NCI-H2227 treated with DMSO at 0.1 percent for 48 hours (cell line): ENCODE results near the gene SPEM1.

Experiments used
- DNase-seq: peaks from one replicate; lab custom pipeline; 2025; lab: John Stamatoyannopoulos, UW

SPEM1 gene

DNA sequence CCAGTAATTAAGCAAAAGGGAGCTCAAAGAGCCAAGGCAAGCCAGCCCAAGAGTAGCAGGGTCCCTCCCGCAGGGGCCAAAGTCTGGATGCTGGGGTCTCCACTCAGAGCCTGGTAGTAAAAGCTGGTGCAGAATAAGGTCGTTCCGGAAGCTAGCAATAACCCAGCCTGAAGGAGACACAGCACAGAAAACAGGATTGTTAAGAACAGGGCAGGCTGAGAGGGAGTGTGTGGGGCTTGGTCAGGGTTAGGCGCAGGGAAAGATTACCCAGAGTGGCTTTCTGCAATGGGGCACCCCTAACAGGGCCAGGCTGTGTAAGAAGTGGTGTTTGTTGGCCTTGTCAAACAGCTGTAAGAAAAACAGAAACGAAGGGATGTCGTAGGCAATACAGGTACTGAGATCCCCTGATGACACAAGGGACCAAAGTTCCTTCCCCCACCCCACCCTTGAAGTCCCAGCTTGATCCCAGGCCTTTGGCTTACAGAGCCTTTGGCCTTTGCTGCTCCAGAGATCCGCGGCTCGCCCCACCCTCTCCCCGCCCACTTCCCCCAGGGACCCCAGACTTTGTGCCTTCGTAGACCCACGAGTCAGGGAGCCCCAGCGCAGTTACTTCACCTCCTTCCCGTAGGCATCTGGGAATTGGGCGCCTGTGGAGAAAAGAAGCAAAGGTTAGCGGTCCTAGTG lies 16.9 kb upstream of the SPEM1 start:
- no peak for DNase-seq

DNA sequence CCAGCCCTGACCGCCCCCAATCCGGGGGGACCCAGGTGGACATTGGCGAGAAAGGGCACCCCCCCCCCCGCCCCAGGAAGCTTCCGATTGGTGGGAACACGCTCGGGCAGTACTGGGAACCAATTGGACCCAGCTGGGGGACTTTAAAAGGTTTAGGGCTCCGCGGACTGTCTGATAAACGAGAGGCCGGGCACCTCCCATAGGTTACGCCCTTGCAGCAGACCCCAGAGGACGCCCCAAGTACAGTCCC lies 16.5 kb upstream of the SPEM1 start:
- DNase-seq: no peak

DNA sequence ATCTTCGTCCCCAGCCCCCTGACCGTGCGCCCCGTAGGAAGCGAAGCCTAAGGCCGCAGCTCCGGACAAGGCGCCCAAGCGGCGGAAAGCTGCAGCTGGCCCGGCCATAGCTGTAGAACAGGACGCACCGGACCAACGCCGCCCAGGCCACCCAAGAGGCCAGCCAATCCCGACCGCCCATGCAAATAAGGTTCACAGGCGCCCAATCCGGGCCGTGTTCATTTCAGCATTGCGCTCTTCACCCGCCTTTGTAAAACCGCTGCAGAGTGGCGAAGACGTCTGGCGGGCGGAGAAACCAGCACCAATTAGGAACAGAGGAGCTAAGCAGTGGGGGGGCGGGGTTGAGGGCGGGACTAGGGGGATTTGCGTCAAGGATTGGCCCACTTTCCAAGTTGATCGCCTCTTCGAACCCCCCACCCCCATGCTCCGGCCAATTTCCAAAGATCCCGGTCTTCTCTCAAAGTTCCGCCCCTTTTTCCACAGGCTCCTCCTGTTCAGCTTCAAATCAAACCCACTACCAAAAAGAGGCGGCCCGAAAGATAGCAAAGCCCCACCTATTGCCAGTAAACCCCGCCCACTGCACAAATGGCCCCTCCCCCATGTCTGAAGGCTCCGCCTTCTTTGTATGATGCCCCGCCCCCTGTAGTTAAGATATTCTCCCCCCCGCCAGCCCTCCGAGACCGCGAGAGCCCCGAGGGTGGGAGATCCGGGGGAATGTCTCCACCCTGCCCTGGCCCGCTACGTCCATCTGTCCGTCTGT lies 16.0 kb upstream of the SPEM1 start, which contains the start of gene TMEM256:
TSS of gene TMEM256 (minus strand) at position 121 of the 760 bp plus-strand sequence. CDS start at position 108, 13 bp downstream.
- peak; percentile 95 for DNase-seq

DNA sequence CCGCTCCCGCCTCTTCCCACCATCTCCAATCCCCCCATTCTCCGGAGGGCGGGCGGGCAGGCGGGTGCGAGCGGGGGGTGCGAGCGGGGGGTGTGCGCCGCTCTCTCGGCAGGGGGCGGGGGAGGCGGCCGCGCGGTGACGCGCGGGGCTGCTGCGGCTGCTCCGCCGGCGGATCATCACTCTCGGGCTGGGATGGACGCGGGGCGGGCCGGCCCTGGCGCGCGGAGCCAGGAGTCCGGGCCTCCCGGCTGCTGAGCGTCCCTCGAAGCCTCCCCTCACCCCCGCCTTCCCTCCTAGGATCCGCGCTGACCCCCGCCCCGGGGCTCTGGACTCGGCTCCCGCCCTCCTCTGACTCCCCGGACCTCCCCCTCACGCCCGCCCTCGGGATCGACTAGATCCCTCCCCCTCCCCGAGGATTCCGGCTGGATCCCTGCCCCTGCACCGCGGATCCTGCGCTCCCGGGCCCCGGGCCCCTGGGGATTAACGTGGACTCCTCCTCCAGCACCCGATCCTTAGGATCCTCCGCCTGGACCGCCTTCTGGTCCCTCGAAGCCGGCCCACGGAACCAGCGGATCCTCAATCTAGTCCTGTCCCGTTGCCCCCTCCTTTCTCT lies 15.3 kb upstream of the SPEM1 start:
- no peak for DNase-seq

DNA sequence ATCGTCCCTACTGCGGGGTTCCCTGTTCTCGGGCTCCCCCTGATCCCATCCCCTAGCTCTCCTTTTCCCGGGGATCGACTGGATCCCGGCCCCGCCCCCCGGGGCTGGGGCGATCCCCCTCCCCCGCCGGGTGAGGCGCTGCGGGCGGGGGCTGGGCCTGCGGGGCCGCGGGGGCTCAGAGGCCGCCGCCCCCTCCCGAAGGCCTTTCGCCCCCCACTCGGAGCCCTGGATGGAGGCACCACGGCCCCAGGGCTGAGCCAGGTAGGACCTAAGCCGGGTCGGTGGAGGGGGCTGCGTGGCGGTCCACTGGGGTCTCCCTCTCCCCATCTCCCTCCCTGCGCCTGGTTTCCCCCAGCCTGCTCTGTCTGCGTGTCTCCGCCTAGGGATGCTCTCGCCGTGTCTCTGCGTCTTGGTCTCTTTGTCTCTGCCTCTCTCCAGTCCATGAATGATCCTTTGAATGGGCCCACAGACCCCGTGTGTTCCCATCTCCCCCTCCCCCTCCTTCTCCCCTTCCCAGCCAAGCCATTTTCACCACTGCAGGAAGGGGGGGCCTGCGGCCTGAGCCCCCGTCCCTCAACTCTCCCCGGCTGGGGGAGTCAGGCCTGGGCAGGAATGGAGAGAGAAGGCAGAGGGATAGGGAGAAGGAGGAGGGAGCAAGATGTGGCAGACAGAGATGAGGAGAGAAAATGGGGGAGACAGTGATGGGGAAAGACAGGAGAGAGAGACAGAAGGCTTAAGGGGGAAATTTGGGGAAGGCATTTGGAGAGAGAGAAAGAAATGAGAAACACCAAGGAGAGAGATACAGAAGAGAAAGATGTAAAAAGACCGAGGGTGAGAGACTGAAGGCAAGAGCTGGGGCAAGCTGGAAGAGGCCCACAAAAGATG lies 14.5 kb upstream of the SPEM1 start:
- peak; percentile 5 for DNase-seq

DNA sequence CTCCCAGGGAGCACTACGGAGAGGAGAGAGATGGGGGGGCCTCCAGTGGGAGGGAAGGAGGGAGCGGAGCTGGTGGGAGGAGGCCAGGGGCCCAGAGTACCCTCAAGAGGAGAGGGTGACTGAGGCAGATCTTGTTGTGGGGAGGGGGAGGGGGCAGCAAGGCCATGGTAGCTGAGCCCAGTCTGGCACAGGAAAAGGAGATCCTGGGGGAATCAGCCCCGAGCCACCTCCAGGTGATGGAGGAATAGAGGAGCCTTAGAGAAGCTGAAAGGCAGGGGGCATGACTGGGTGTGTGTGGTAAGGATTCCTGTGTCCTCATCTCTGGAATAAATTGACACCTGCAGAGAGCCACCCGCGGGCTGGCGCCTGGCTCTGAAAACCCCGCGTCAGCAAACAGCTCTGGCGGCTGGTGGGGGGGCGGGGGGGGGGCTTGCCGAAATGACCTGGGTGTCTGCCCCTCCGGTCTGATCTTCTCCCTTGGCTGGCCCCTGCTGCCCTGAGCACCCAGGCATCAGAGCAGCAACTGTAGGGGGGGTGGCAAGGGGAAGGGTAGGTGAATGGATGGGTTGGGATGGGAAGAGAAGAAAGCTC lies 13.8 kb upstream of the SPEM1 start:
- DNase-seq: no peak

DNA sequence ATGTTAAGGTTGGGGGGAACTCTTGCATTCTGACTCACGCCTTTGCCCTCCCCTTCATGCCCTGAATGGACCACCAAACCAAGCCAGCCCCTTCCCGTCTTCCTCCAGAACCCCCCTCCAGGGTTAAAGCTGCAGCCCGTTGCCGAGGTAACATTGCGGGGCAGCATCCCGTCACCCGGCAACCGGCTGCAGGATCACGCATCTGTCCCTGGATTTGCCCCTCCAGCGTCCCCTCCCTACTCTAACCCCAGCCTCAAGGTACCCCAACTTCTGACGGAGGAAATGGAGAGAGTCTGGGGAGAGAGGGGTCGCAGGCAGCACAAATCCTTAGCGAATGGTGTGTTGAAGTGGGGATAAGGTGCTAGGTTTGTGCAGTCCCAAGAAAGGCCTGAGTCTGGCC lies 13.0 kb upstream of the SPEM1 start:
- no peak for DNase-seq

DNA sequence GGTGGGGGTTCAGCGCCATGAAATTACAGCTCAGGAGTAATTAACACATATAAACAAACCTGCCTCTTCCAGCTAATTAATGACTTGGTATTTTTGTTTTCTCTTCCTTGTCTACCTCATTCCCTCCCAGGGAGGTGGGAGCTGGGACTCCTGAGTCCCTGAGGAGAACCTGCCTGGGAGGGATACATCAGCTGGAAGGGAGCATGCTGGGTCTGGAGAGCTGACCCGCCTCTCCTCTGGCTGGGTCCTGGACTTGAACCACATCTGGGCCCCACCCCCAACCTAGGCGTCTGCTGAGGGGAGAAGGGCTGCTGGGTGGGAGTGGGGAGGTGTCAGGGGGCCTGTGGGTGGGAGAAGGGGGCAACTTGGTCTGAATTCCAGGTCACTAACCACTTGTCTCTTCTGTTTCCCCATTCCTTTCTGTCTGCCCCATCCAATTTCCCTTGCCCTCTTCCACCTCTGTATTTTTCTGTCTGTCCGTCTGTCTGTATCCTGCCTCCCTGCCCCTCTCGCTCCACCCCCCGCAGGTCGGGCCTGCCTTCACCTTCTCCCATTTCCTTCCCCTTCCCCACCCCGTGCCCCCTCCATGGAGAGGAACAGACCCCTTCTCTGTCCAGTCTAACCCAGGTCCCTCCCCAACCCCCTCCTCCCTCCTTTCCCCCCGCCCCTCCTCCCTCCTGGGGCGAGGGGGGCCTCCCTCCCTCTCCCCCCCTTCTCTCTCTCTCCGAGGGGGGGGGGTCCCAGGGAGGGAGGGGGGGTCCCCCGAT lies 12.5 kb upstream of the SPEM1 start, which contains the start of gene NLGN2:
TSS of gene NLGN2 (plus strand) at position 361 of the 767 bp plus-strand sequence. CDS start 411 bp downstream, outside the sequence.
- no peak for DNase-seq

DNA sequence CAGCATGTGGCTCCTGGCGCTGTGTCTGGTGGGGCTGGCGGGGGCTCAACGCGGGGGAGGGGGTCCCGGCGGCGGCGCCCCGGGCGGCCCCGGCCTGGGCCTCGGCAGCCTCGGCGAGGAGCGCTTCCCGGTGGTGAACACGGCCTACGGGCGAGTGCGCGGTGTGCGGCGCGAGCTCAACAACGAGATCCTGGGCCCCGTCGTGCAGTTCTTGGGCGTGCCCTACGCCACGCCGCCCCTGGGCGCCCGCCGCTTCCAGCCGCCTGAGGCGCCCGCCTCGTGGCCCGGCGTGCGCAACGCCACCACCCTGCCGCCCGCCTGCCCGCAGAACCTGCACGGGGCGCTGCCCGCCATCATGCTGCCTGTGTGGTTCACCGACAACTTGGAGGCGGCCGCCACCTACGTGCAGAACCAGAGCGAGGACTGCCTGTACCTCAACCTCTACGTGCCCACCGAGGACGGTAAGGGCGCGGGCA lies 11.8 kb upstream of the SPEM1 start:
- no peak for DNase-seq

DNA sequence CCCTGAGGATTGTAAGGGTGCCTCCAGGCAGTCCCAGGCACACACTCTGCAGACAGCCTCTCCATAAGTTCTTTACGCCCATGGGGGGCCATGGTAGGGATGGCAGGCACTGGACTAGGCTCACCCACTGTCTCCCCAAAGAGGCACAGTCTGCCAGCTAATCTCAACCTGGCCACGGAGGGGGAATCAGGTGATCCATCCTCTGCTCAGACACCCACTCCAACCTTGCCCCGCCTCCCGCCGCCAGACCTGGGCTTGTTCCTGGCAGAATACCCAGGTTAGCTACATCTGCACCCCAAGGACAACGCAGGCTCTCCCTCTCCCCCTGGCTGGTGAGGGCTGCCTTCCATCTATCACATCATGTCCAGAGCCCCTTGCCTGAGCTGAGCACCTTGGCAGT lies 11.3 kb upstream of the SPEM1 start:
- no peak for DNase-seq

DNA sequence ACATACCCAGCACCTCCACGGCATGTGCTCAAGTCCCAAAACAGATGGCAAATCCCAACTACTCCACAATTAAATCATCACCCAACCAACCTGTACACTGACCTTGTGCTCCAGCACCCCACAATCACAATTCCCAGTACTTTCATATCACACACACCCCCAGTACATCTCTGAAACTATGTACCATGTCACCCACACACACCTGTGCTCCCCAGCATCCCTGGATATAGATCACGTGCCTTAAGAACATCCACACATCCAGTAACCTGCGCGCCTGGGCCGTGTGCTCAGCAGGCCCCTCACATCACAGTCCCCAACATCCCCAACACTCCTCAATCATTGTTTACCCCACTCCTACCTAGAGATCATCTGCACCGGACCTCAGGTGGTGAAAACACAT lies 10.4 kb upstream of the SPEM1 start:
- DNase-seq: no peak

DNA sequence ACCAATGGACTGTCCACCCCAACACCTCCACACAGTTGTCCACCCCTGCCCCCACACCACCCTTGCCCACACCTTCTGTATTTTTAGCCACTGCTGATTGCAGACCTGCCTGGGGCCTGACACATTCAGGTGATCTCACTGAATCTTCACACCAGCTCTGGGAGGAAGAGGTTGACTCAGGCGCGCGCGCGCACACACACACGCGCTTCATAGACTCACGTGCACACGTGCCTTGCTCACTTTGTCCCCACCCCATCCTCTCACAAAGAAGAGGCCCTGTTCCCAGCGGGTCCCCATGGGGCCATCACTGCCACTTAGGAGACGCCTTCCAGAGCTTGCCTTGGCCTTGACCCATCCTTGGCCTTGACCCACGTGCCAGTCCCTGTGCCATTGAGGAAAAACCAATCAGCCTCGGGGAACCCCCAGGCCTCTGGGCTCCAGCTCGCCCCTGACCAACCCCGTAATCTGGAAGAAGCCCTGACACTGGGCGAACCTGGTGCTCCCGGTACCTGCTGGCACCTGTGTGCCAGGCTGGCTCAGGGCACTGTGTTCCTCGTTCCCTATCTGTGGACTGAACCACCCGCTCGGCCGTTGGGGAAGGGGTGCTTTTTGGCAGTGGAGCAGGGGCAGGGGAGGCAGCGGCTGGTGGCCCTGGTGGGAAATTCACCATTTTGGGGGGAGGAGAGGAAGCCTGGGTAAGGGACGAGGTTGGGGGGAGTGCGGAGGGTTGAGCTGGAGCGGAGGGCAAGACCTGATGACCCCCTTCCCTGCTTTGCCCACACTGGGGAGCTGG lies 9.3 kb upstream of the SPEM1 start:
- DNase-seq: no peak

DNA sequence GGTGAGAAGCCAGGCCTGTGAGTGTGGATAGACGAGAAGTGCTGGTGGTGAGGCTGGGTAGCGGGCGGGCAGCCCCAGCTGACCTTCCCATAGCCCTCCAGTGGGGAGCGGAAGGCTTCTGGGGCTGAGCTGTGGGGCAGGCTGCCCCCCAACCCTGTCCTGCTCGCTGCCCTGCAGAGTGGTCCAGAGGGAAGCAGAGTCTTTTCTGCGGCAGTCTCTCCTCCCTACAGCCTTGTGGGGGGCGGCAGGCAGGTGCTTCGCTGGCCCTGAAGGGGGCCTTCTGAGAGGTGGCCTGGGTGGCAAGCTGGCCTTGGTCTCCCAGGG lies 8.7 kb upstream of the SPEM1 start:
- no peak for DNase-seq

DNA sequence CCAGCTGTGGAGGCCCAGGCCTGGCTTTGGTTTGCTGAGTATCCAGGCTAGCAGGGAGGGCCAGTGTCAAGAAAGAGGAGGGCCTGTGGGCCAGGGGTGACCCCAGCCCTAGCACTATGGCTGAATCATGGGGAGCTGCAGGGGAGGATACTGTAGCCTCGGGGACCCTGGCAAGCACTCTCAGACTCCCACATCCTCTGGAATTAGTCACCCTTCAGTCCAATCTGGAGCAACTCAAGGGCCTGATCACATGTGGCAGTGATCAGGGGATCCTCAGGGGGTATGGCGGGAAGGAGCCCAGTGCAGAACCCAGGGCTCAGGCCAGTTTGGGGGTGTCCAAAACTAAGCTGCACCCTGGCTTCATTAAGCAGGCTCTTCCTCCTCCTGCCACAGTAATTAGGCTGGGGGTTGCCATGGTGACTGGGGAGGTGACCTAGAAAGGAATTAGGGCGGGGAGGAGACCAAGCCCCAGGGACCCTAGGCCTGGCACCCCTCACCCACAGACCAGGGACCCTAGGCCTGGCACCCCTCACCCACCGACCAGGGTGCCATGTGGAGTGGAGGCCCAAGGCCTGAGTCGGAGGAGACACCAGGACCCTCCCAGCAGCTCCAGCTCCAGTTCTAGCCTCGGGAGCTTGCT lies 6.7 kb upstream of the SPEM1 start:
- DNase-seq: no peak

DNA sequence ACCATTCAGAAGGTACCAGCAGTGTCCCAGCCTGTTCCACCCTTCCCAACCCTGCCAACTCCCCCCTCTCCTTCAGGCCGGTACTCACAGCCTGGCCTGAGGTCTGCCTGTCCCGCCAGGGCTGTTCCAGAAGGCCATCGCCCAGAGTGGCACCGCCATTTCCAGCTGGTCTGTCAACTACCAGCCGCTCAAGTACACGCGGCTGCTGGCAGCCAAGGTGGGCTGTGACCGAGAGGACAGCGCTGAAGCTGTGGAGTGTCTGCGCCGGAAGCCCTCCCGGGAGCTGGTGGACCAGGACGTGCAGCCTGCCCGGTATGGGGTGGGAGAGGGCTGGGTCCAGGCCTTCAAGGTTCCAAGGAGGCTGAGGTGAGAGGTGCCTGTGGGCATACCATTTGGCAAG lies 5.3 kb upstream of the SPEM1 start:
- no peak for DNase-seq

DNA sequence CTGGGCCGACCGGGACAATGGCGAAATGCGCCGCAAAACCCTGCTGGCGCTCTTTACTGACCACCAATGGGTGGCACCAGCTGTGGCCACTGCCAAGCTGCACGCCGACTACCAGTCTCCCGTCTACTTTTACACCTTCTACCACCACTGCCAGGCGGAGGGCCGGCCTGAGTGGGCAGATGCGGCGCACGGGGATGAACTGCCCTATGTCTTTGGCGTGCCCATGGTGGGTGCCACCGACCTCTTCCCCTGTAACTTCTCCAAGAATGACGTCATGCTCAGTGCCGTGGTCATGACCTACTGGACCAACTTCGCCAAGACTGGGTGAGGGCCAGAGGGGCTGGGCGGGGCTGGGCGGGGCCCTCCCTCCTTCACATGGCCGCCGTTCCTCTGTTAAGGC lies 4.3 kb upstream of the SPEM1 start:
- DNase-seq: no peak

DNA sequence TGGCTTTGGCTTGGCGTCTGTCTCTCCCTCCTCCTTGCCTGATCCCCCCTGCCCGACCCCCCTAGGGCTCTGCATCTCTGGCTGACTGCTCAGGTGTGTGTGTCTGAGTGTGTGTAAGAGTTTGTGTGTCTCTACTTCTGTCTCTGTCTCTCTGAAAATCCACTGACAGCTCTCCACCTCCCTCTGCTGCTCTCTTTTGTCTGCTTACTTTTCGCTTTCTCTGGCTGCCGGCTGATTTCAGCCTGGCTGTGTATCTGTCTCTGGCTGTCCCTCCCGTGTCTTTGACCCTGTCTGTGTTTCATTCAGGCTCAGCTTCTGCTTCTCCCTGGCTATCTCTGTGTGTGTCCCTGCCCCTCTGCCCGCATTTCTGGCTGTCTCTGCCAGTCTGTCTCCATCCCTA lies 3.8 kb upstream of the SPEM1 start:
- no peak for DNase-seq

DNA sequence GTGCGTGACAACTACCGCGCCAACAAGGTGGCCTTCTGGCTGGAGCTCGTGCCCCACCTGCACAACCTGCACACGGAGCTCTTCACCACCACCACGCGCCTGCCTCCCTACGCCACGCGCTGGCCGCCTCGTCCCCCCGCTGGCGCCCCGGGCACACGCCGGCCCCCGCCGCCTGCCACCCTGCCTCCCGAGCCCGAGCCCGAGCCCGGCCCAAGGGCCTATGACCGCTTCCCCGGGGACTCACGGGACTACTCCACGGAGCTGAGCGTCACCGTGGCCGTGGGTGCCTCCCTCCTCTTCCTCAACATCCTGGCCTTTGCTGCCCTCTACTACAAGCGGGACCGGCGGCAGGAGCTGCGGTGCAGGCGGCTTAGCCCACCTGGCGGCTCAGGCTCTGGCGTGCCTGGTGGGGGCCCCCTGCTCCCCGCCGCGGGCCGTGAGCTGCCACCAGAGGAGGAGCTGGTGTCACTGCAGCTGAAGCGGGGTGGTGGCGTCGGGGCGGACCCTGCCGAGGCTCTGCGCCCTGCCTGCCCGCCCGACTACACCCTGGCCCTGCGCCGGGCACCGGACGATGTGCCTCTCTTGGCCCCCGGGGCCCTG lies 3.0 kb upstream of the SPEM1 start:
- no peak for DNase-seq

DNA sequence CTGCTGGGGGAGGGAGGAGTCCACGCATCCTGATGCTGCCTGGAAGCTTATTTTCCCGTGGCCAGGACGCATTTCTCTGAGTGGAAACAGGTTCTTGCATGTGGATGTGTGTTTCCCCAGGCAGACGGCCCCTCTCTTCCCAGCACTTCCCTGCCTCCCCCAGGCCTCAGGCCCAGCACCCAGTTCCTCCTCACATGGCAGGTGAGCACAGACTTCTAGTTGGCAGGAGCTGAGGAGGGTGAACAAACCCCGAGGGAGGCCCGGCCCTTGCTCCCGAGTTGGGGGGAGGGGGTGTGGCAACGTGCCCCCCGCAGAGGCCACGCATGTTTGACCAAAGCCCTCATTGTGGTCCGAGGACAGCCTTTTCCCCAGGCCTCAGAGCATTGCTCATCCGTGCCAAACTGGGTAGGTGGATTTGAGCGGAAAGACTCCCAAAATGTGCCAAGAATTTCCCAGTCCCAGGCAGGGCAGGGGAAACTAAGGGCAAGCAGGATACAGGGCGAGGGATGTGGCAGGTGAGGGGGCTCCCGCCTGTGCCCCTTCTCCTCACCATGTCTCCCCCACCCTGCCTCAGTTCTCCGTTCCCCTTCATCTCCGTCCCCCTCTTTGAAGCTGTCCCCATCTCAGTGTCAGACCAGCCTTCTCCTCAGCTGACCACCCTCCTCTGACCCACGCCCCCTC lies 1.5 kb upstream of the SPEM1 start:
- no peak for DNase-seq
